Activated CD4-positive, alpha-beta T cell treated with anti-CD3 and anti-CD28 coated beads, Interleukin-2, Interleukin-6, amounts not matched to agents 100 ng/mL and 50 ng/mL, durations not matched to agents 16 hours and 8 hours (primary cell): ENCODE results near the gene MAFF.
A peak's percentile ranks its signal among the peaks of the same experiment; 100 is the strongest.
"Not testable (repeated sequence)": the region's sequence is repeated elsewhere in the genome, so short reads cannot be mapped to it uniquely, and the experiment has no call there.

ENCODE experiments used
- DNase-seq: peaks from one replicate; pipeline ENCODE4 v3.0.0-alpha.2; 2020

MAFF gene

GRCh38 chr22:38201711-38202436 lies at the start of gene MAFF:
TSS of gene MAFF (plus strand) at chr22:38201994. CDS start at chr22:38213854, 11,860 bp downstream.
- peak; percentile 97 for DNase-seq

GRCh38 chr22:38153821-38154562 lies 47.8 kb upstream of the MAFF start:
- no peak for DNase-seq

GRCh38 chr22:38154563-38154915 lies 47.3 kb upstream of the MAFF start:
- DNase-seq, result not testable (repeated sequence)

GRCh38 chr22:38155703-38156102 lies 46.1 kb upstream of the MAFF start:
- DNase-seq, result no peak

GRCh38 chr22:38162881-38163843 lies 38.6 kb upstream of the MAFF start:
- DNase-seq, result no peak

GRCh38 chr22:38163844-38164550 lies 37.8 kb upstream of the MAFF start:
- no peak for DNase-seq

GRCh38 chr22:38164551-38164918 lies 37.3 kb upstream of the MAFF start:
- DNase-seq, result no peak

- DNase-seq, result no peak
Measured at GRCh38 chr22:38165922-38166593, 35.7 kb upstream of the MAFF start.

- DNase-seq, result no peak
Measured at GRCh38 chr22:38167988-38168407, 33.8 kb upstream of the MAFF start.

- no peak for DNase-seq
Measured at GRCh38 chr22:38169116-38169515, 32.7 kb upstream of the MAFF start.

- no peak for DNase-seq
Measured at GRCh38 chr22:38170469-38170868, 31.3 kb upstream of the MAFF start.

- DNase-seq, result no peak
Measured at GRCh38 chr22:38171927-38172831, 29.6 kb upstream of the MAFF start.

- peak; percentile 38 for DNase-seq
Measured at GRCh38 chr22:38172832-38173640, 28.8 kb upstream of the MAFF start.

GRCh38 chr22:38173641-38173906 lies 28.2 kb upstream of the MAFF start:
- no peak for DNase-seq

GRCh38 chr22:38174626-38175025 lies 27.2 kb upstream of the MAFF start:
- no peak for DNase-seq

GRCh38 chr22:38175206-38176118 lies 26.3 kb upstream of the MAFF start:
- no peak for DNase-seq

- no peak for DNase-seq
Measured at GRCh38 chr22:38176170-38176741, 25.5 kb upstream of the MAFF start.

- DNase-seq, result peak; percentile 14
Measured at GRCh38 chr22:38177044-38177443, 24.8 kb upstream of the MAFF start.

GRCh38 chr22:38177571-38177925 lies 24.2 kb upstream of the MAFF start:
- not testable (repeated sequence) for DNase-seq
